B cell (primary cell): Measurements from ENCODE around the gene C19orf73. TPM values are rescaled to one million over a fixed set of nuclear protein-coding genes. Genes with fewer than 3 reads are reported as not detected.

Experiments
- ATAC-seq: fragments of 200-7000 bp; cut with Tn5 transposase; one replicate; pipeline ENCODE4 v1.10.0; 2021; ENCODE audit warnings: low read depth, mild to moderate bottlenecking, moderate number of reproducible peaks, moderate library complexity
- CTCF ChIA-PET: fragments of 350-600 bp; sonication (Branson Sonifier 250); formaldehyde crosslinking; loops from one replicate; lab custom pipeline; 2021; ENCODE audit warnings: antibody characterized with exemption, inconsistent platforms; lab: Charles Lee
- POLR2A ChIA-PET: fragments of 350-600 bp; sonication (Branson Sonifier 250); formaldehyde crosslinking; loops from one replicate; lab custom pipeline; 2021; ENCODE audit warnings: antibody characterized with exemption; lab: Charles Lee
- DNase-seq: peaks from one replicate; pipeline ENCODE4 v3.0.0; 2013
- H2AFZ ChIP-seq: 2 replicates; pipeline ENCODE4 v1.6.1; 2012; ENCODE audit warnings: mild to moderate bottlenecking, low read depth, low read length; ENCODE audit not compliant: insufficient read depth, poor library complexity, severe bottlenecking
- H3K27ac ChIP-seq, 2 donors: 1 replicate in 1 of 2; 2 replicates in 1 of 2; pipeline ENCODE4 v1.5.1; 2012 to 2013; ENCODE audit warnings: low read length in 2 of 2, mild to moderate bottlenecking in 2 of 2, moderate library complexity in 1 of 2
- H3K27me3 ChIP-seq, 4 experiments: fragments of 200-600 bp in 1 of 4; sonication (generic) in 1 of 4; replicated peaks in 1 of 4; 1 replicate in 2 of 4; 2 replicates in 2 of 4; pipeline versions ENCODE4 v1.6.1 to v1.7.0; 2013 to 2016; ENCODE audit warnings: low read length in 3 of 4, mild to moderate bottlenecking in 2 of 4, mixed read lengths in 1 of 4, moderate library complexity in 1 of 4; ENCODE audit not compliant: insufficient read depth in 4 of 4, control insufficient read depth in 3 of 4; ENCODE audit errors: control extremely low read depth in 1 of 4
- H3K36me3 ChIP-seq, 2 experiments: replicated peaks in 1 of 2; 1 replicate in 1 of 2; 2 replicates in 1 of 2; pipeline versions ENCODE4 v1.6.1 to v1.7.1; 2013; ENCODE audit warnings: low read length in 1 of 2; ENCODE audit not compliant: insufficient read depth in 2 of 2, control insufficient read depth in 1 of 2; ENCODE audit errors: control extremely low read depth in 1 of 2, extremely low read depth in 1 of 2
- H3K4me1 ChIP-seq, 2 donors: fragments of 200-600 bp in 1 of 2; sonication (generic) in 1 of 2; 1 replicate in 1 of 2; 2 replicates in 1 of 2; pipeline versions ENCODE4 v1.5.1 to v1.6.1; 2013 to 2017; ENCODE audit warnings: low read length in 2 of 2; ENCODE audit not compliant: control insufficient read depth in 2 of 2, insufficient read depth in 2 of 2
- H3K4me2 ChIP-seq: replicated peaks from 2 replicates; pipeline ENCODE3; 2012; ENCODE audit warnings: mild to moderate bottlenecking, low read depth, low read length; ENCODE audit not compliant: poor library complexity, severe bottlenecking
- H3K4me3 ChIP-seq, 5 experiments: fragments of 200-600 bp in 1 of 5; sonication (generic) in 1 of 5; 1 replicate in 3 of 5; 2 replicates in 2 of 5; pipeline versions ENCODE4 v1.5.1 to v1.7.0; 2011 to 2016; ENCODE audit warnings: low read length in 4 of 5, mild to moderate bottlenecking in 4 of 5, low read depth in 2 of 5, control low read depth in 1 of 5, moderate library complexity in 1 of 5; ENCODE audit not compliant: insufficient read depth in 1 of 5; ENCODE audit errors: control extremely low read depth in 1 of 5, extremely low read depth in 1 of 5
- H3K79me2 ChIP-seq: fragments of 200-600 bp; sonication (generic); one replicate; pipeline ENCODE4 v1.6.0; 2016; ENCODE audit warnings: low read length; ENCODE audit not compliant: control insufficient read depth, insufficient read depth
- H3K9ac ChIP-seq: fragments of 200-600 bp; sonication (generic); 2 replicates; pipeline ENCODE4 v1.6.1; 2017; ENCODE audit warnings: mild to moderate bottlenecking, low read length, moderate library complexity
- H3K9me3 ChIP-seq, 3 donors: one replicate each; pipeline versions ENCODE4 v1.6.1 to v1.7.1; 2013; ENCODE audit warnings: low read length in 2 of 3; ENCODE audit not compliant: control insufficient read depth in 2 of 3, insufficient read depth in 1 of 3; ENCODE audit errors: control extremely low read depth in 1 of 3
- H4K20me1 ChIP-seq: 2 replicates; pipeline ENCODE4 v1.6.0; 2012; ENCODE audit warnings: mild to moderate bottlenecking, low read length; ENCODE audit not compliant: insufficient read depth, control insufficient read depth, poor library complexity, severe bottlenecking
- H3K27ac Mint-ChIP-seq: one replicate; pipeline ENCODE4 v1.8.0; 2021; ENCODE audit warnings: mixed read lengths
- H3K27me3 Mint-ChIP-seq: one replicate; pipeline ENCODE4 v1.8.0; 2021; ENCODE audit warnings: mixed read lengths
- H3K4me1 Mint-ChIP-seq: one replicate; pipeline ENCODE4 v1.8.0; 2021; ENCODE audit warnings: mixed read lengths
- H3K4me3 Mint-ChIP-seq: one replicate; pipeline ENCODE4 v1.8.0; 2021; ENCODE audit warnings: mixed read lengths
- H3K9me3 Mint-ChIP-seq: one replicate; pipeline ENCODE4 v1.8.0; 2022; ENCODE audit warnings: mixed read lengths; ENCODE audit not compliant: insufficient read depth
- EZH2 ChIP-seq: IDR thresholded peaks from 2 replicates; pipeline ENCODE4 v1.6.1; 2012; ENCODE audit warnings: borderline replicate concordance, low read depth, mild to moderate bottlenecking, moderate library complexity, low read length; ENCODE audit not compliant: insufficient read depth, poor library complexity, severe bottlenecking
- WGBS: methylation state at CpG from one replicate; pipeline ENCODE4 v1.1.5; 2013; ENCODE audit warnings: missing lambda C conversion rate; ENCODE audit not compliant: insufficient coverage; 5-methylcytosine and 5-hydroxymethylcytosine counted together
- intact Hi-C: fragments of 100-400 bp; cut with micrococcal nuclease; formaldehyde crosslinking; loops from one replicate; pipeline ENCODE4 v1.10.0; 2022
- polyA plus RNA-seq: library from polyadenylated mRNA; depleted of rRNA; stranded (reverse); fragments of >200 nt; gene quantifications from 2 replicates; pipeline ENCODE4 v1.2.3, GENCODE V29; 2012
- total RNA-seq, 2 donors: library from RNA; stranded (reverse); fragments of 120-200 nt in 1 of 2; gene quantifications; 1 replicate in 1 of 2; 2 replicates in 1 of 2; pipeline versions ENCODE4 v1.2.3 to v1.2.4, GENCODE V29; 2013 to 2022
- TF ChIP-seq, protein P1 (sequence below): fragments of 200-600 bp; IDR thresholded peaks from one replicate; pipeline ENCODE4 v1.8.0; 2022; ENCODE audit warnings: antibody characterized with exemption, mild to moderate bottlenecking

The C19orf73 gene
- total and polyA plus RNA-seq, 2 donors (not counting 1 experiment from before 2014, with no cell fraction given) = 3.9 to 8.2 TPM

- Histone ChIP-seq H3K4me2 (peak overlapping the region; percentile 91), H3K4me3 (peak overlapping the region in 2 of 5 experiments; percentile 58 to 66), H3K27ac (no peak overlapping the region), H4K20me1 (no peaks in the 10 kb centered on the region), H3K27me3 (peaks cover 0 to 11% (median 2%) of the 10 kb centered on the region in 4 experiments), H3K36me3 (no peaks in the 10 kb centered on the region), H3K9ac (peak overlapping the region; percentile 85), H3K9me3 (no peaks in the 10 kb centered on the region), H3K79me2 (no peaks in the 10 kb centered on the region), H3K4me1 (peaks cover 19 to 23% of the 10 kb centered on the region in 2 donors), H2AFZ (peak overlapping the region; percentile 88)
- Mint-ChIP-seq H3K4me3 (peak overlapping the region; percentile 78), H3K9me3 (no peaks in the 10 kb centered on the region), H3K4me1 (peaks cover 33% of the 10 kb centered on the region), H3K27me3 (peaks cover 6% of the 10 kb centered on the region), H3K27ac (no peak overlapping the region)
- no peak for DNase-seq
- no peak for ATAC-seq
- WGBS = 26% methylated on average over 16 of the region's 16 CpGs
- ChIA-PET POLR2A (interaction anchor here (1.5 kb wide), 1 partner anchor 8 kb away, joined by 9 read pairs; no protein-coding TSS in a partner anchor), CTCF (interaction anchor here (0.6 to 2.2 kb wide), 4 partner anchors 14 to 27 kb away, joined by 4 to 7 read pairs (median 4); no protein-coding TSS in a partner anchor)
- TF ChIP-seq, protein P1, sequence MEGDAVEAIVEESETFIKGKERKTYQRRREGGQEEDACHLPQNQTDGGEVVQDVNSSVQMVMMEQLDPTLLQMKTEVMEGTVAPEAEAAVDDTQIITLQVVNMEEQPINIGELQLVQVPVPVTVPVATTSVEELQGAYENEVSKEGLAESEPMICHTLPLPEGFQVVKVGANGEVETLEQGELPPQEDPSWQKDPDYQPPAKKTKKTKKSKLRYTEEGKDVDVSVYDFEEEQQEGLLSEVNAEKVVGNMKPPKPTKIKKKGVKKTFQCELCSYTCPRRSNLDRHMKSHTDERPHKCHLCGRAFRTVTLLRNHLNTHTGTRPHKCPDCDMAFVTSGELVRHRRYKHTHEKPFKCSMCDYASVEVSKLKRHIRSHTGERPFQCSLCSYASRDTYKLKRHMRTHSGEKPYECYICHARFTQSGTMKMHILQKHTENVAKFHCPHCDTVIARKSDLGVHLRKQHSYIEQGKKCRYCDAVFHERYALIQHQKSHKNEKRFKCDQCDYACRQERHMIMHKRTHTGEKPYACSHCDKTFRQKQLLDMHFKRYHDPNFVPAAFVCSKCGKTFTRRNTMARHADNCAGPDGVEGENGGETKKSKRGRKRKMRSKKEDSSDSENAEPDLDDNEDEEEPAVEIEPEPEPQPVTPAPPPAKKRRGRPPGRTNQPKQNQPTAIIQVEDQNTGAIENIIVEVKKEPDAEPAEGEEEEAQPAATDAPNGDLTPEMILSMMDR = no peak
- TF ChIP-seq EZH2 = no peak
- intact Hi-C loops = no loop called here
Observed at GRCh38 chr19:49120325-49120683, 1.4 kb upstream of the C19orf73 start.
